HL-60/S4 treated with retinoic acid at 250 ng/mL for 4 days and 3 days (cell line): ENCODE measurements around the gene APPBP2.

Experiments used
- in situ Hi-C: fragments of 300-500 bp; cut with MboI; formaldehyde crosslinking; loops from 2 replicates; pipeline ENCODE4 v1.7.0; 2022; ENCODE audit warnings: low sequenced_read_pairs

The APPBP2 gene

GRCh38 chr17:60442271-60443173 lies 83.5 kb downstream of the APPBP2 start:
- in situ Hi-C loops, result loop anchor here (25.0 kb wide), 2 partner anchors 195 to 405 kb away; no protein-coding TSS in a partner anchor

GRCh38 chr17:60439501-60439900 lies 86.5 kb downstream of the APPBP2 start:
- in situ Hi-C loops, result loop anchor here (25.0 kb wide), 2 partner anchors 198 to 402 kb away; no protein-coding TSS in a partner anchor

DNA sequence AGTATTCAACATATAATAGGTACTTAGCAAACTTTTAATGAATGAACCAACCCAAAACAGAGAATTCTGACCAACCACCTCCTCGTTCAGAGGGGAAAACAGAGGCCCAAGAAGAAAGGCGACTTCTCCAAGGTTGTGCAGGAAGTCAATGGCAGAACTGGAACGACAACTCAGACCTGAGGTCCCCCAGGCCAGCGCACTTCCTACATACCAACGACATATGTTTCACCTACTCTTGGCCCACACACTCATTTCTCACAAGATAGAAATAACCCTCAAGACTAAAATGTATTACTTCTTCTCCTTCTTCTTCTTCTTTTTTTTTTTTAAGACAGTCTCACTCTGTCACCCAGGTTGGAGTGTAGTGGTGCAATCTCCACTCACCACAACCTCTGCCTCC lies 89.4 kb downstream of the APPBP2 start:
- in situ Hi-C loops, result loop anchor here (25.0 kb wide), 2 partner anchors 201 to 399 kb away; no protein-coding TSS in a partner anchor

DNA sequence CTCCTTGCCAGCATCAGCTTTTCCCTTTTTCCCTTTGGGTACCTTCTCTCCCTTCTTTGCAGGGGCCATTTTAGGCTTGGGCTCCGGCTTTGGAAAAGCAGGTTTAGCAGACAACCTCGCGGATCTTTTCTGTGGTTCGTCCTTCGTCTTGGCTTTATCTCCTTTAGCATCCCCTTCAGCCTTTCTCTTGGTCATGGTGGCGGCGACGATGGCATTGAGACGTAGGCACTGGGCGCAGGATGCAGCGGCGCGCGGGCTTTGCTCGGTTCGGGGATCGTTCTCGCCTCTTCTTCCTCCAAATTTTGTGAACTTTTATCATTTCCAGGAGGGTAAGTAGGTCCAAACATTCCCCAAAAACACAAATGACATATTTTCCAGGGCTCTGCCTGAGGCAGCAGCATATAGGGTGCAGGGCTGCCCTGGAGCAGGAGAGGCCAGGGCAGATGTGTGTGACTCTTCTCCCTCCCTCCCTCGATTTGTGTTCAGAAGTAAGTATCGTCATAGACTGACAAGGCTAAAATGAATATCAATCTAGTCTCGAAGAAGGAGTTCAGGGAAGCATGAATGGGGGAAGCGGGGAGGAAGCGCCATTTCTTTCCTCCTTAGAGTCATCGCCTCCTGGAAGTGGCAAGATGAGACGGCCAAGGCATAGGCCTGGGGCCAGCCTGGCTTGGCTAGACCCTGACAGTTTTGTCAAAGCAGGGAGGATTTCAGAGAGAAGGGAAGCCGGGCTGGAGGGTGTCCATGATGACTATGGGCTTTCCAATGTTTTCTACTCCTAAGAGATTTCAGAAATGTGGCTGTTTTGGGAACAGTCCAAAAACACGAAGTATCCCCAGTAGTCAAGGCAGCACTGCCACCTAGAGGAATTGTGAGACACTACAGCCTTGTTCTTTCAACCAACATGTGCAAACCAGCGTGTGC lies 90.5 kb downstream of the APPBP2 start:
- in situ Hi-C loops, result loop anchor here (25.0 kb wide), 2 partner anchors 202 to 398 kb away; no protein-coding TSS in a partner anchor

- in situ Hi-C loops, result loop anchor here (25.0 kb wide), 2 partner anchors 204 to 396 kb away; no protein-coding TSS in a partner anchor
These were observed 92.7 kb downstream of the APPBP2 start for GRCh38 chr17:60433021-60433997.

DNA sequence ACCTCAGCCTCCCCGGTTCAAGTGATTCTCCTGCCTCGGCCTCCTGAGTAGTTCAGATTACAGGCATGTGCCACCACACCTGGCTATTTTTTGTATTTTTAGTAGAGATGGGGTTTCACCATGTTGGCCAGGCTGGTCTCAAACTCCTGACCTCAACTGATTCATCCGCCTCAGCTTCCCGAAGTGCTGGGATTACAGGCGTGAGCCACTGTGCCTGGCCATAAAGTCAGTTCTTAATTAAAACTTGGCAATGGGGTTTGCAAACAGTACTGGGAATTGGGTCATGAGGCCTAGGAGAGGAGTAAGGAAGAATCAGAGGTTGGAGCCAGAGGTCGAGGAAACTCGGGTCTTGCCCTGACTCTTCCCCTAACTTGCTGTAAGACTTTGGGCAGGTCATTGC lies 95.5 kb downstream of the APPBP2 start:
- in situ Hi-C loops, result loop anchor here (25.0 kb wide), 2 partner anchors 207 to 393 kb away; no protein-coding TSS in a partner anchor

DNA sequence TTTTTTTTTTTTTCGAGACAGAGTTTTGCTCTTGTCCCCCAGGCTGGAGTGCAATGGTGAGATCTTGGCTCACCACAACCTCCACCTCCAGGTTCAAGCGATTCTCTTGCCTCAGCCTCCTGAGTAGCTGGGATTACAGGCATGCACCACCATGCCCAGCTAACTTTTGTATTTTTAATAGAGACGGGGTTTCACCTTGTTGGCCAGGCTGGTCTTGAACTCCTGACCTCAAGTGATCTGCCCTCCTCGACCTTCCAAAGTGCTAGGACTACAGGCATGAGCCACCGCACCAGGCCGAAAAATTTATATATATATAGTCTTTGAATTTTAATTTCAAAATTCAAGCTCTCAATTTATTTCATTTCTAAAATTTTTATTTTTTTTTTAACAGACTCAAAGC lies 97.6 kb downstream of the APPBP2 start:
- in situ Hi-C loops, result loop anchor here (25.0 kb wide), 2 partner anchors 209 to 391 kb away; no protein-coding TSS in a partner anchor

DNA sequence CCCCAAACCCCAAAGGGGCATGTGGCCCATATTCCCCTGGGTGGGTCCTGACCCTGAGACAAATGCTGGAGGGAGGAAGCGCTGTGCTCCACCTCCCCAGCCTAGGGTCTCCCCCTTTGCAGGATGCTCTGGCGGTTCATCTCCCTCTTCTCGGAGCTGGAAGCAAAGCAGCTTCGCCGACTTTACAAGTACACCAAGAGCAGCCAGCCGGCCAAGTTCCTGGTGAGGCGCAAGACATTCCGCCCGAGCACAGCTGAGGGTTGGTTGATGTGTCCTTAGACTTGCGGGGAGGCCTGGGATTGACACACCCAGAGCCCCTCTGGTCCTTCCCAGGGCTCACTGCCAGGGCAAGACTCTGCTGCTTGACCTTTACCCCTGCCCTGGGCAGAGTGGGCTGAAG lies 99.4 kb downstream of the APPBP2 start:
- in situ Hi-C loops, result loop anchor here (25.0 kb wide), 2 partner anchors 211 to 389 kb away; no protein-coding TSS in a partner anchor

GRCh38 chr17:60425626-60426025 lies 100.4 kb downstream of the APPBP2 start:
- in situ Hi-C loops, result loop anchor here (25.0 kb wide), 2 partner anchors 212 to 388 kb away; no protein-coding TSS in a partner anchor

GRCh38 chr17:60423865-60424264 lies 102.2 kb downstream of the APPBP2 start:
- in situ Hi-C loops, result loop anchor here (25.0 kb wide), 1 partner anchor 287 kb away; the partner anchor contains the start of gene CA4

DNA sequence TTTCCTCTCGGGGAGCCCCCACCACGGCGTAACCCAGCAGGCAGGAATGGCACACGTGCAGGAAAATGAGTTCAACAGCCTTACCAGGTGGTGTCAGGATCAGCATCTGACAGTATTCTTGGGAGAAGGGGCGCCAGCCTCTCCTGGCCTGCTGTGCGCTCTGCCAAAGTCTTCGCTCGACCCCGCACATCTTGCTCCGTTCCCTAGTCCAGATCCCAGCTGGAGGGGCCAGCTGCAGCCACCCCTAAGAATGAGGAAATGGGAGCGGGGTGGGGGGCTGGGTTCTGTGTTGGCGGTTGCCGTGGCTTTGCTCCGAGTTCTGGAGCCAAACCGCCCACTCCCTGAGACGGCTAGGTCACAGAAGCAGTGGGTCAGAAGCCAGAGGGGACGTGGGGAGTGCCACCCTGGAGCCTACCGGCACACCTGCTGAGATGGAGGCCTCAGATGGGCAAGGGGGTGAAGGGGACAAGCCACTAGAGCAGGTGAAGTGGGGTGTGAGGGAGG lies 103.8 kb downstream of the APPBP2 start, which contains the start of gene CHCT1:
Gene CHCT1 (plus strand): TSS at position 328 of the 504 bp plus-strand sequence. CDS start 104 bp downstream, at position 432.
- in situ Hi-C loops, result loop anchor here (25.0 kb wide), 1 partner anchor 285 kb away; the partner anchor contains the start of gene CA4

DNA sequence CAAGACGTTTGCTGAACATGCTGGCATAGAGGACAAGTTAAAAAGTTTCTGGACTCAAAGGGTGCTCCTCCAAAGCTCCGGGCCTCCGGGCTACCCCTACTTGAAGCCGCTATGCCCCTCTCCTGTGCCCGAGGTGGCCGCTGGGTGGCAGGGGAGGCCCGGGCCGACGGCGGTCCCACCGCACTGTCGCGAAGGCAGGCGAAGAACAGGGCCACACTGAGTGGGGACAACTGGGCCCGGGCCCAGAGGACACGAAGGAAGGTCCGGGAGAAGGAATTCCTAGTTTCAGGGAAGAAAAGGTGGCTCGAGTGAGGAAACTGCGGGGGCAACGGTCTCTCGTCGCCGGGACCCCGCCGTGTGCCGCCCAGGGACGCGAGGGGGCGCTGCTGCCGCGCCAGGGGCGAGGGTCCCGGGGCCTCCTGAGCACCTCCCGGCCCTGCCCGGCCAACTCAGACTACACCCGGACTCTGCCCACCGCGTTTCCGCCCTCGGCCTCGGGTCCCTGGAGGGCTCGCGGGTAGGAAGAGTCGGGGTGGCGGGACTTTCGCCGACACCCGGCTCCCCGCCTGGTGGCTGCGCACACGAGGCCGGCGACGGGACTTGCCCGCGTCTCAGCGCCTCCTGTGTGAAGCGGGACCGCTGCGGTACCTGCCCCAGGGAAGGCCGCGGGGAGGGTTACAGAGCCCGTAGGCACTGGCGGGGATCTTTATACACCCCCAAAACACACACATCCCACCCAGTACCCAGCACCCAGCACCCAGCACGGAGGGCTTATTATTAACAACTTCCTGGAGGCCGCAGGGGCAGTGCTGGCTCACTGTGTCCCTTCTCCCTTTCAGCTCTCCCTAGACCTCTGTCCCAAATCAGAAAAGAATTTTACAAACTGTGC lies 104.5 kb downstream of the APPBP2 start:
- in situ Hi-C loops, result loop anchor here (25.0 kb wide), 1 partner anchor 284 kb away; the partner anchor contains the start of gene CA4

- in situ Hi-C loops, result loop anchor here (25.0 kb wide), 1 partner anchor 283 kb away; the partner anchor contains the start of gene CA4
These were observed 106.2 kb downstream of the APPBP2 start for GRCh38 chr17:60419875-60420274.

- in situ Hi-C loops, result loop anchor here (25.0 kb wide), 1 partner anchor 282 kb away; the partner anchor contains the start of gene CA4
These were observed 107.0 kb downstream of the APPBP2 start for GRCh38 chr17:60419003-60419402.

DNA sequence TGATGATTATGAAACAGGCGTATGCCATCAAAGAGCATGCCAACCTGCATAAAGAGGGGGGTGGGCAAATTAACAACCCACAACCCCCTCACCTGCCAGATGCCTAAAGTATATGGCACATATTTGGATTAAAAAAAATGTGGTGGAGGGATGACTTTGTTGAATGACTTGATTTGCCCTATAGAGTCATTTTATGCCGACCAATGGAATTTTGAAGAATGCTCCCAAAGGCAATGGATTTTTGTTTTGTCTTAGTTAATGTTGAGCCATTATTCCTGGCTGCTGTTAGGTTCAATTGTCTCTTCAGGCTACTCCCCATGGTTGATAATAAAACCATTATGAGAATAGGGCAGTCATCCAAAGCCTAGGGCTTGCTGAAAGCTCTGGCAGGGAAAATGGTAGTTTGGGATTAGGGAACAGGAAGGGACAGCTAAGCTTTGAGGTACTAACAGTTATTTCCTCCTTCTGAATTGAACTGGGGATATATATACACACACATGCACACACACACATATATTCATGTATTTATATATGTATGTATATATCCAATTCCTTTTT lies 109.6 kb downstream of the APPBP2 start:
- in situ Hi-C loops, result loop anchor here (25.0 kb wide), 1 partner anchor 279 kb away; the partner anchor contains the start of gene CA4

GRCh38 chr17:60415146-60415545 lies 110.9 kb downstream of the APPBP2 start:
- in situ Hi-C loops, result loop anchor here (25.0 kb wide), 1 partner anchor 278 kb away; the partner anchor contains the start of gene CA4

- in situ Hi-C loops, result loop anchor here (25.0 kb wide), 1 partner anchor 275 kb away; the partner anchor contains the start of gene CA4
These were observed 113.3 kb downstream of the APPBP2 start for GRCh38 chr17:60412701-60413100.
